Right lobe of liver (tissue), 6 donors: ENCODE measurements around the gene SPRY4. TPM values are rescaled to one million over a fixed set of nuclear protein-coding genes. Genes with fewer than 3 reads are reported as not detected.

ENCODE experiments used
- ATAC-seq, 4 donors: fragments of 200-7000 bp; cut with Tn5 transposase; one replicate each; pipeline ENCODE4 v1.9.1; 2020; ENCODE audit warnings: mild to moderate bottlenecking in 4 of 4, moderate library complexity in 4 of 4
- DNase-seq, 3 donors: peaks; one replicate each; pipeline ENCODE4 v3.0.0-alpha.2; 2020
- H3K27ac ChIP-seq, 3 donors: fragments of 200-600 bp; one replicate each; pipeline ENCODE4 v1.8.0; 2022
- H3K27me3 ChIP-seq, 2 donors: fragments of 200-600 bp; one replicate each; pipeline ENCODE4 v1.8.0; 2022
- H3K36me3 ChIP-seq, 4 donors: fragments of 200-600 bp; sonication (generic) in 1 of 4; one replicate each; pipeline versions ENCODE4 v1.5.1 to v1.8.0; 2017 to 2022; ENCODE audit warnings: control low read depth in 1 of 4
- H3K4me1 ChIP-seq, 4 donors: fragments of 200-600 bp; sonication (generic) in 1 of 4; one replicate each; pipeline versions ENCODE4 v1.5.1 to v1.8.0; 2017 to 2022; ENCODE audit warnings: control low read depth in 1 of 4
- H3K4me3 ChIP-seq, 3 donors: fragments of 200-600 bp; one replicate each; pipeline ENCODE4 v1.8.0; 2022
- H3K9me3 ChIP-seq, 4 donors: fragments of 200-600 bp; sonication (generic) in 1 of 4; one replicate each; pipeline versions ENCODE4 v1.5.1 to v1.8.0; 2017 to 2022; ENCODE audit warnings: control low read depth in 1 of 4
- CTCF ChIP-seq, 4 donors: fragments of 200-600 bp in 3 of 4; fragments of 450-650 bp in 1 of 4; IDR thresholded peaks; one replicate each; pipeline versions ENCODE4 v1.5.1 to v1.8.0; 2016 to 2022; ENCODE audit warnings: antibody characterized with exemption in 4 of 4, mild to moderate bottlenecking in 2 of 4
- POLR2A ChIP-seq: fragments of 450-650 bp; IDR thresholded peaks from one replicate; pipeline ENCODE4 v1.6.1; 2017; ENCODE audit warnings: antibody characterized with exemption, mild to moderate bottlenecking
- WGBS: methylation state at CpG from one replicate; pipeline ENCODE4 v1.1.6; 2018; ENCODE audit warnings: low coverage, low lambda C conversion rate; ENCODE audit not compliant: insufficient coverage; ENCODE audit errors: missing lambda C conversion rate; 5-methylcytosine and 5-hydroxymethylcytosine counted together
- intact Hi-C, 2 donors: fragments of 100-400 bp; cut with DNase I; formaldehyde crosslinking; loops; one replicate each; pipeline versions ENCODE4 v1.11.2 to v1.14.1; 2022
- long read RNA-seq: library from polyadenylated mRNA; unstranded; transcript quantifications from one replicate; pipeline ENCODE4 v2.0.0, GENCODE V29; 2019
- total RNA-seq, 6 experiments: library from RNA; depleted of rRNA in 2 of 6; stranded (reverse); fragments of >200 nt in 2 of 6; fragmentation: NEBNext Ultra II Directional in 3 of 6; extraction: Animal tissue kit (Norgen Biotek cat#: 25700) in 3 of 6; gene quantifications; one replicate each; pipeline versions ENCODE4 v1.1.0 to v1.2.4, GENCODE V29; 2016 to 2023
- donor health status: DM: no; HTN: yes; CAD: no.
- donor health status: DM: no; HTN: no; CAD: no.
- donor health status: DM: no; HTN: no; CAD: no.
- donor health status: DM: no; HTN: yes; CAD: no.
- donor health status: DM: no; HTN: yes; CAD: no.

SPRY4 gene
- total RNA-seq: 10 to 100 TPM in 2 of 6 experiments, 1 to 10 TPM in 4; 3.9 to 11.6 (median 7.3) TPM
- long read RNA-seq: 0 reads

GRCh38 chr5:142324871-142325724 lies at the start of gene SPRY4:
Gene SPRY4, minus strand, starts transcription at chr5:142325021. Its CDS starts 9,913 bp downstream, at chr5:142315108.
- 1% methylated on average over 28 of the region's 54 CpGs for WGBS

GRCh38 chr5:142368529-142368928 lies 43.7 kb upstream of the SPRY4 start:
- intact Hi-C loops: no loop called here

More at GRCh38 chr5:142324871-142325724, at the start of gene SPRY4:
- Histone ChIP-seq H3K9me3 (no peaks in the 10 kb centered on the region), H3K36me3 (no peaks in the 10 kb centered on the region), H3K4me1 (peaks cover 0 to 42% (median 10%) of the 10 kb centered on the region in 4 donors), H3K4me3 (peak within 1 kb of the TSS; percentile 63 to 97 (median 79)), H3K27ac (peak within 1 kb of the TSS; percentile 66 to 93 (median 88)), H3K27me3 (no peaks in the 10 kb centered on the region)
- peak in 2 of 4 donors; percentile 6 to 15 for TF ChIP-seq CTCF (IDR thresholded peaks at IDR 0.05)
- TF ChIP-seq POLR2A: peak; percentile 94
- ATAC-seq (peak; percentile 77 to 83 (median 80)), DNase-seq (peak; percentile 94 to 95 (median 95))
- intact Hi-C loops: no loop called here

GRCh38 chr5:142366007-142366406 lies 41.2 kb upstream of the SPRY4 start:
- Histone ChIP-seq H3K4me3 (no peak overlapping the region), H3K27me3 (no peaks in the 10 kb centered on the region), H3K27ac (no peak overlapping the region), H3K4me1 (no peaks in the 10 kb centered on the region), H3K36me3 (no peaks in the 10 kb centered on the region), H3K9me3 (no peaks in the 10 kb centered on the region)
- 77% methylated on average over 4 of the region's 4 CpGs for WGBS
- no peak for DNase-seq
- intact Hi-C loops: no loop called here
- ATAC-seq: no peak
- no peak for TF ChIP-seq CTCF (IDR thresholded peaks at IDR 0.05)
- no peak for TF ChIP-seq POLR2A

More at GRCh38 chr5:142368529-142368928, 43.7 kb upstream of the SPRY4 start:
- H3K9me3 ChIP-seq: no peaks in the 10 kb centered on the region
- H3K36me3 ChIP-seq: no peaks in the 10 kb centered on the region
- TF ChIP-seq CTCF (IDR thresholded peaks at IDR 0.05) (no peak), POLR2A (no peak)
- DNase-seq (no peak), ATAC-seq (no peak)
- H3K4me3 ChIP-seq: no peak overlapping the region
- WGBS: 54% methylated on average over 2 of the region's 2 CpGs
- no peaks in the 10 kb centered on the region for H3K4me1 ChIP-seq
- no peak overlapping the region for H3K27ac ChIP-seq
- H3K27me3 ChIP-seq: no peaks in the 10 kb centered on the region

- Histone ChIP-seq H3K27me3 (no peaks in the 10 kb centered on the region), H3K9me3 (no peaks in the 10 kb centered on the region), H3K27ac (peak overlapping the region; percentile 22 to 58 (median 40)), H3K4me3 (no peak overlapping the region), H3K36me3 (no peaks in the 10 kb centered on the region), H3K4me1 (no peaks in the 10 kb centered on the region)
- DNase-seq (peak; percentile 61 to 67 (median 65)), ATAC-seq (peak; percentile 38 to 77 (median 53))
- intact Hi-C loops: no loop called here
- TF ChIP-seq POLR2A (peak; percentile 12), CTCF (IDR thresholded peaks at IDR 0.05) (no peak)
- 64% methylated on average over 16 of the region's 23 CpGs for WGBS
These were observed 39.7 kb upstream of the SPRY4 start for GRCh38 chr5:142364251-142365145.
